Ovary (tissue), 3 donors: ENCODE data around the gene THEMIS.

ENCODE experiments used
- POLR2A ChIP-seq: fragments of 450-650 bp; IDR thresholded peaks from one replicate; pipeline ENCODE4 v1.6.1; 2017; ENCODE audit warnings: antibody characterized with exemption, mild to moderate bottlenecking, moderate library complexity
- TF ChIP-seq, protein P1 (sequence below), 3 donors: fragments of 450-650 bp in 2 of 3; fragments of 200-600 bp in 1 of 3; IDR thresholded peaks; one replicate each; pipeline versions ENCODE4 v1.5.1 to v1.8.0; 2016 to 2022; ENCODE audit warnings: antibody characterized with exemption in 3 of 3, mild to moderate bottlenecking in 1 of 3
- donor health status: DM: no; HTN: no; CAD: no.

- TF ChIP-seq, protein P1, sequence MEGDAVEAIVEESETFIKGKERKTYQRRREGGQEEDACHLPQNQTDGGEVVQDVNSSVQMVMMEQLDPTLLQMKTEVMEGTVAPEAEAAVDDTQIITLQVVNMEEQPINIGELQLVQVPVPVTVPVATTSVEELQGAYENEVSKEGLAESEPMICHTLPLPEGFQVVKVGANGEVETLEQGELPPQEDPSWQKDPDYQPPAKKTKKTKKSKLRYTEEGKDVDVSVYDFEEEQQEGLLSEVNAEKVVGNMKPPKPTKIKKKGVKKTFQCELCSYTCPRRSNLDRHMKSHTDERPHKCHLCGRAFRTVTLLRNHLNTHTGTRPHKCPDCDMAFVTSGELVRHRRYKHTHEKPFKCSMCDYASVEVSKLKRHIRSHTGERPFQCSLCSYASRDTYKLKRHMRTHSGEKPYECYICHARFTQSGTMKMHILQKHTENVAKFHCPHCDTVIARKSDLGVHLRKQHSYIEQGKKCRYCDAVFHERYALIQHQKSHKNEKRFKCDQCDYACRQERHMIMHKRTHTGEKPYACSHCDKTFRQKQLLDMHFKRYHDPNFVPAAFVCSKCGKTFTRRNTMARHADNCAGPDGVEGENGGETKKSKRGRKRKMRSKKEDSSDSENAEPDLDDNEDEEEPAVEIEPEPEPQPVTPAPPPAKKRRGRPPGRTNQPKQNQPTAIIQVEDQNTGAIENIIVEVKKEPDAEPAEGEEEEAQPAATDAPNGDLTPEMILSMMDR (IDR thresholded peaks at IDR 0.05) = no peak
- TF ChIP-seq POLR2A = no peak
These were observed 6.8 kb downstream of the THEMIS start for GRCh38 chr6:127894051-127894450.
